ENCODE measurements around the gene C11orf91.

DNA sequence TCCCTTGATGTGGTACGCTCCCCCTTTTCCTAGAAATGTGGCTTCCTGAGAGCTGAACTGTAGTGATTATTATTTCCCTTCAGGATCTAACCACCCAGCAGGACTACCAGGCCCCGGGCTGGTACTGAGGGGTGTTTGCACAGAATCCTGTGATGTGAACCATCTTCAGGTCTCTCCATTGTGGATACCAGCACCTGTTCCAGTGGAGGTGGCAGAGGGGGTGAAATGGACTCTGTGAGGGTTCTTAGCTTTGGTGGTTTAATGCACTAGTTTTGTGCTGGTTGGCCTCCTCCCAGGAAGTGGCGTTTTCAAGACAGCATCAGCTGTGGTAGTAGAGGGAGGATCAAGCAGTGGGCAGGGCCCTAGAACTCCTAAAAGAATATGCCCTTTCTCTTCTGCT, 18.6 kb downstream of the C11orf91 start:
- TF ChIP-seq CTCF (conservative IDR thresholded peaks at IDR 0.05; ENCODE audit: low read length) (no peak), EZH2phosphoT487 (IDR thresholded peaks at IDR 0.05; ENCODE audit: borderline replicate concordance) (no peak)

All from Loucy (cell line).